HAP-1 (cell line): ENCODE data around the gene CCM2L.

ENCODE experiments used
- DNase-seq, 2 experiments: peaks; one replicate each; pipeline ENCODE4 v3.0.0-alpha.2; 2016 to 2020; ENCODE audit warnings: low spot score in 2 of 2
- H3K27me3 ChIP-seq: fragments of 250-450 bp; sonication (Bioruptor Pico); 2 replicates; pipeline ENCODE4 v1.5.1; 2020; ENCODE audit warnings: low read depth, mild to moderate bottlenecking, moderate library complexity
- H3K36me3 ChIP-seq: fragments of 250-450 bp; sonication (Bioruptor Pico); replicated peaks from 2 replicates; pipeline ENCODE4 v1.5.1; 2020; ENCODE audit warnings: mild to moderate bottlenecking
- H3K4me1 ChIP-seq: fragments of 250-450 bp; sonication (Bioruptor Pico); 2 replicates; pipeline ENCODE4 v1.5.1; 2020; ENCODE audit warnings: mild to moderate bottlenecking
- H3K4me3 ChIP-seq: fragments of 250-450 bp; sonication (Bioruptor Pico); 2 replicates; pipeline ENCODE4 v1.5.1; 2020; ENCODE audit warnings: mild to moderate bottlenecking, moderate library complexity
- H3K9me3 ChIP-seq: fragments of 250-450 bp; sonication (Bioruptor Pico); 2 replicates; pipeline ENCODE4 v1.5.1; 2020; ENCODE audit warnings: mild to moderate bottlenecking, moderate library complexity
- in situ Hi-C: fragments of 300-500 bp; cut with MboI; formaldehyde crosslinking; loops from 3 replicates; pipeline ENCODE4 v1.14.3; 2020; ENCODE audit warnings: low sequenced_read_pairs, inconsistent platforms, mixed read lengths

CCM2L gene

DNA sequence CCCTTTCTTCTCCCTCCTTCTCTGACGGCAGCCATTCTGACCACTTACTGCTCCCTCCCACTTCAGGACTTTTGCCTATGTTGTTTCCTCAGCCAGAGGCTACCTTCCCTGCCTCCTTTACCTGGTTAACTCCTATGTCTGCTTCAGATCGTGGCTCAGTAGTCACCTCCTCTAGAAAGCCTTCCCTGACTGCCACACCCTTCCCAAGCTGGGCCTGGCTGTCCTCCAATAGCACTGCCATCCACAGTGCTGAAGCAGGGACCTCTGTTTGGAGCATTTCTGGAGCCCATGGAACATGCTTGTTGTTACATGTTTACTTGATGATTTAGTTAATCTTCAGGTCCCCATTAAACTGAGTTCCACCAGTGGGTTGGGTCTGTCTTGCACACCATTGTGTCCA lies 28.5 kb upstream of the CCM2L start:
- no peaks in the 10 kb centered on the region for H3K36me3 ChIP-seq
- no peaks in the 10 kb centered on the region for H3K27me3 ChIP-seq
- H3K9me3 ChIP-seq: no peaks in the 10 kb centered on the region
- no peak for DNase-seq
- no peak overlapping the region for H3K4me3 ChIP-seq
- H3K4me1 ChIP-seq: no peaks in the 10 kb centered on the region
- in situ Hi-C loops: no loop called here

- Histone ChIP-seq H3K27me3 (no peaks in the 10 kb centered on the region), H3K4me3 (no peak overlapping the region), H3K9me3 (no peaks in the 10 kb centered on the region), H3K36me3 (no peaks in the 10 kb centered on the region), H3K4me1 (no peaks in the 10 kb centered on the region)
- no peak for DNase-seq
- in situ Hi-C loops: no loop called here
These were observed 25.2 kb upstream of the CCM2L start for GRCh38 chr20:31984981-31985471.

DNA sequence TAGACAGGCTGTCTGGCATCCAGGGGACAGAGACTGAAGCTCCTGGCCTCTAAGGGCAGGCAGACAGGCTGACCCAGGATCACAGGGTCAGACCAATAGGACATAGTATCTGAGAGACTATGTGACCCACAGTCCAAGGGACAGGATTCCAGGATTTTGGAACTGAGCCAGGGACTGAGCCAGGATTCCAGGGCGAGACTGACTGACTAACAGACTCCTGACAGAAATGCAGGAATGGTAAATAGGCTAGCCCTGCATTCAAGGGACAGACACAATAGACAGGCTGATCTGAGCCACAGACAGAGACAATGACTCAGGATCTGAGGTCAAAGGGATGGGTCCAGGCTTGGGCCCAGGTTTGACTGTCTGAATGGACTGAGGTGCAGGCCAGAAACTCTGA lies 22.5 kb upstream of the CCM2L start:
- Histone ChIP-seq H3K4me1 (no peaks in the 10 kb centered on the region), H3K27me3 (no peaks in the 10 kb centered on the region), H3K9me3 (no peaks in the 10 kb centered on the region), H3K4me3 (no peak overlapping the region), H3K36me3 (no peaks in the 10 kb centered on the region)
- in situ Hi-C loops: no loop called here
- no peak for DNase-seq

DNA sequence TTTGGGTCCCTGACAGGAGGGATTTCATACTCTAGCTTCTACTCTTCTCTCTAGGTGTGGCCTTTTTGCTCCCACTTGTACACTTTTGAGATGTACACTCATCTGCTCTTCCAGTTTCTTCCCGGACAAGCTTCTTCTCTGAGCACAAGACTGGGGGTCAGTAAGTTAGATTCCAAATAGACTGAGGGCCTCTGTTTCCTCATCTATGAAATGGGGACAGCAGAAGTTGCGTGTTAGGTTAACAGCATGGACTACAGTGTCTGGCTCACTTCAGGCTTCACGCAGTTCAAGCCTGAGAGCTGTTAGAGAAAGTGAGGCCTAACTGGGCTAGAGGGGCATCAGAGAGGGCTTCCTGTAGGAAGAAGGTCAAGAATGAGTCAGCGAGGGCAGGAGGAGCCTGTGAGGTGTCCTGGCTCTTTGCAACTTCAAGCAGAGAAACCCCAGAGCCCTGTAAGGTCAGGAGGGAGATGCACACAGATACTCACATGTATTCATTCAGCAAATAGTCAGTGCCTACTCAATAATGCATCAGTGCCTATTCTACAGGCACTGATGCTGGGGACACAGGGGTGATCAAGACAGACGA lies 21.7 kb upstream of the CCM2L start:
- Histone ChIP-seq H3K4me1 (no peaks in the 10 kb centered on the region), H3K9me3 (no peaks in the 10 kb centered on the region), H3K36me3 (no peaks in the 10 kb centered on the region), H3K27me3 (peaks cover 7% of the 10 kb centered on the region), H3K4me3 (no peak overlapping the region)
- in situ Hi-C loops: no loop called here
- no peak for DNase-seq

GRCh38 chr20:31989030-31989645 lies 21.1 kb upstream of the CCM2L start:
- Histone ChIP-seq H3K36me3 (no peaks in the 10 kb centered on the region), H3K9me3 (no peaks in the 10 kb centered on the region), H3K27me3 (peaks cover 14% of the 10 kb centered on the region), H3K4me1 (no peaks in the 10 kb centered on the region), H3K4me3 (no peak overlapping the region)
- no peak for DNase-seq
- in situ Hi-C loops: no loop called here

DNA sequence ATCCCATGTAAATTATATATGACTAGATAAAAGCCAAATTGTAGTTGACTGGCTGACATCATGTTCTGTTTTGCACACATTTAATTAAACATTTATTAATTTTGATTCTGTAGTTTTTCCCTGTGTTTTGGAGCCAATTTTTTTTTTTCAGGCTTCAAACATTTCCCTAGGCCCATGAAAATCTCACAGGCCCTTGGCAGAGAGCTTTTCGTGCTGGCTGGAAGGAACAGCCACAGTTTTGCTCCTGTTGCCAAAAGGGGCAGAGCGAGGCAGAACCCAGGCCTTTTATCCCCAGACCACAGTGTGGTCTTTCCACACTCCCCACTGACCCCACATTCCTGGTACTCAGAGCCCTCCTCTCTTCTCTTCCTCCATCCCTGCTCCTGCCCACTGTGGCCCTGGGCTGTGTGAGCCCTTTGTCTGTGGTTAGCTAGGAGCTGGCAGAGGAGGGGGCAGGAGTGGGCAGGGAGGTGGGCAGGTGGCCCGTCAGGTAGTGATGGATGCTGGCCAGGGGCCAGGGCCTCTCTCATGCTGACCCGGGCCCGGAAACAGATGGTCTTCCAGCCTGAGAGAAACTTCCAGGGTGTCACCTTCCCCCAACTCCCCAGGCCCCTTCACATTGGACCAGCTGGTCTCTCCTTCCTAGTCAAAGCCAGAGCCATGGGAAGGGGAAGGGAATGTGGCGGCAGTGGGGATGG lies 19.4 kb upstream of the CCM2L start:
- H3K27me3 ChIP-seq: peaks cover 30% of the 10 kb centered on the region
- no peaks in the 10 kb centered on the region for H3K4me1 ChIP-seq
- H3K9me3 ChIP-seq: no peaks in the 10 kb centered on the region
- no peaks in the 10 kb centered on the region for H3K36me3 ChIP-seq
- no peak overlapping the region for H3K4me3 ChIP-seq
- in situ Hi-C loops: no loop called here
- DNase-seq: no peak

DNA sequence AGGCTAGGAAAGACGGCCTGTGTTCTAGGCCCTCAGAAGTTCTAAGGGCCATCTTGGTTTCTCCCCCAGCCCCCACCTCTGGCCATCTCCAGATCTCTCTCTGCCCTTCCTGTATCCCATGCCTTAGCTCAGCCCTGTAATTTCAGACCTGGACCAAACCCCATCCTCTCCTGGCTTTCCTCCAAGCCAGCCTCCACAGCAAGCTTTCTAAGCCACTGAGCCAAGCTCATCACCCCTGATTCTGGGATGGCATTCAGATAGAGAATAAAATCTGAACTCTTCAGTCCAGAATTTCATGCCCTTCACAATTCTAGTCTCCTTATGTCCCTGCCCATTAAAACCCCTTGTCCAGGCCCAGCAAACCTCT lies 18.9 kb upstream of the CCM2L start:
- DNase-seq: no peak
- H3K27me3 ChIP-seq: peaks cover 32% of the 10 kb centered on the region
- in situ Hi-C loops: no loop called here
- H3K4me3 ChIP-seq: no peak overlapping the region
- no peaks in the 10 kb centered on the region for H3K36me3 ChIP-seq
- no peaks in the 10 kb centered on the region for H3K4me1 ChIP-seq
- no peaks in the 10 kb centered on the region for H3K9me3 ChIP-seq

- Histone ChIP-seq H3K36me3 (no peaks in the 10 kb centered on the region), H3K27me3 (peaks cover 32% of the 10 kb centered on the region), H3K9me3 (no peaks in the 10 kb centered on the region), H3K4me1 (no peaks in the 10 kb centered on the region), H3K4me3 (no peak overlapping the region)
- in situ Hi-C loops: no loop called here
- no peak for DNase-seq
These were observed 18.2 kb upstream of the CCM2L start for GRCh38 chr20:31992086-31992485.

- H3K4me3 ChIP-seq: no peak overlapping the region
- no peaks in the 10 kb centered on the region for H3K9me3 ChIP-seq
- no peak for DNase-seq
- in situ Hi-C loops: no loop called here
- H3K4me1 ChIP-seq: no peaks in the 10 kb centered on the region
- H3K36me3 ChIP-seq: no peaks in the 10 kb centered on the region
- H3K27me3 ChIP-seq: peaks cover 34% of the 10 kb centered on the region
These were observed 13.2 kb upstream of the CCM2L start for GRCh38 chr20:31996996-31997395.

DNA sequence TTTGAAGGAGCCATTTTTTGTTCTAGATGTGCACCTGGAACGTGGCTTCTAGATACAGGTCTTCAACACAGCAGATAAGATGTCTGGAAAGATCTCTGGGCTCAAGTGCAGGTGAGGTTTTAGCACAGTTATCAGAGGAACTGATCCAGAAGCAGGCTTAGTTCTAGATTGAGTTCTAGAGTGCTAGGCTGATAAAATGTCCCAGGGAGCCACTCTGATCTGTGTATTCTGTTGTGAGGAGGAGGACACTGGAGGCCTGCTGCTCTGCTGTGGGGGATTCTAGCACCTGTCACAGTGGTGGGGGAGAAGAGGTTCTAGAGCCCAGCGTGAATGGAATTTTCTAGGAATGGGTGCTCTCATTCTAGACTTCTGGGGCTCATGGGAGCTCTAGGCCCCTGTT lies 12.0 kb upstream of the CCM2L start:
- Histone ChIP-seq H3K4me3 (no peak overlapping the region), H3K27me3 (peaks cover 30% of the 10 kb centered on the region), H3K36me3 (no peaks in the 10 kb centered on the region), H3K4me1 (no peaks in the 10 kb centered on the region), H3K9me3 (no peaks in the 10 kb centered on the region)
- in situ Hi-C loops: no loop called here
- no peak for DNase-seq

- no peak overlapping the region for H3K4me3 ChIP-seq
These were observed 6.9 kb upstream of the CCM2L start for GRCh38 chr20:32003325-32003724.

DNA sequence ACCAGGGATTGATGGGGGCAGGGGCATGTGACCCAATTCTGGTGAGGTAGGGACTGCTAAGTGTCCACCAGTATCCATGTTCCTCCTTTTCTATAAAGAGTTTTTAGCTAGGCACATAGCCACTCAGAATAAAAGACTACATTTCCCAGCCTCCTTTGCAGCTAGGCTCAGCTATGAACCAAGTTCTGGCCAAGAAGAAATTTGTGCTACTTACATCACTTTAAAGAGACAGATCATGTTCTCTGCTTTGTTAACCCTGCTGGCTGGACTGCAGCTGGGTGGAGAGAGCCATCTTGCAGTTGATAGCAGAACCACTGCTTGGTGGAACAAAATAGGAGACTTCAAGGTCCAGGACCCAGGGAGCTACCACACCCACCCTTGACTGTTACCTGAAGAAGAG lies 5.3 kb upstream of the CCM2L start:
- in situ Hi-C loops: no loop called here
- Histone ChIP-seq H3K9me3 (no peaks in the 10 kb centered on the region), H3K4me3 (no peak overlapping the region), H3K36me3 (no peaks in the 10 kb centered on the region), H3K27me3 (0 out of 2 replicates have a peak, but pooled peaks cover 2% of the 10 kb centered on the region), H3K4me1 (no peaks in the 10 kb centered on the region)
- DNase-seq: no peak

More at GRCh38 chr20:32003325-32003724, 6.9 kb upstream of the CCM2L start:
- H3K9me3 ChIP-seq: no peaks in the 10 kb centered on the region
- H3K4me1 ChIP-seq: no peaks in the 10 kb centered on the region
- in situ Hi-C loops: no loop called here
- no peaks in the 10 kb centered on the region for H3K36me3 ChIP-seq
- DNase-seq: no peak
- 0 out of 2 replicates have a peak, but pooled peaks cover 4% of the 10 kb centered on the region for H3K27me3 ChIP-seq

GRCh38 chr20:32006053-32006452 lies 4.2 kb upstream of the CCM2L start:
- H3K4me3 ChIP-seq: no peak overlapping the region
- no peaks in the 10 kb centered on the region for H3K4me1 ChIP-seq
- in situ Hi-C loops: no loop called here
- no peak for DNase-seq
- H3K27me3 ChIP-seq: 0 out of 2 replicates have a peak, but pooled peaks cover 2% of the 10 kb centered on the region
- no peaks in the 10 kb centered on the region for H3K9me3 ChIP-seq
- H3K36me3 ChIP-seq: no peaks in the 10 kb centered on the region
